A172 (cell line): ENCODE measurements around the gene RIT2. TPM values are rescaled to one million over a fixed set of nuclear protein-coding genes. Genes with fewer than 3 reads are reported as not detected.

Source experiments
- DNase-seq: peaks from one replicate; pipeline ENCODE4 v3.0.0-alpha.2; 2015; ENCODE audit warnings: low spot score
- total RNA-seq: library from RNA; depleted of rRNA; stranded (reverse); fragments of >200 nt; shearing (Covaris generic); gene quantifications from 2 replicates; pipeline ENCODE4 v1.2.3, GENCODE V29; 2014; rRNA removed

Gene RIT2
- 0.12 TPM in 1 of 2 replicates, not detected in the other for total RNA-seq

GRCh38 chr18:43115076-43115921, at the start of gene RIT2:
RIT2 (minus strand) TSS chr18:43115685.
- no peak for DNase-seq

GRCh38 chr18:43161528-43161927, 46.0 kb upstream of the RIT2 start:
- peak; percentile 16 for DNase-seq

DNA sequence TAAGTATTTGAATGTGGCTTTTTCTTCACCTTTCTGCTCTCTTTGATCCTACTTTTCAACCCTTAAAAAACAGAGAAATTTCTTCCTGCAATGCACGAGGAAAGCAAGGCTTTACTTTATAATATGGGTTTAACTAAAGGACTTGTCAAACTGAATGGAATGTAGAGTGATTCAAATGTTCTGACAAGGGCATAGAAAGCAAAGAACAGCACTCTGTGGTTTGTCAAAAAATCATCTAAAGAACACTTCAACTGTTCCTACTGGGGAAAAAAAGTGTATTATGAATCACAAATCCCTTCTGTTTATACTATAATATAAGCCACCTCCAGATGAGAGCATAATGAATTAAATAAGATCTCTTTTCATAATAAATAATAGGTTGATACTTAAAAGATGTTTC, 45.0 kb upstream of the RIT2 start:
- no peak for DNase-seq

GRCh38 chr18:43159926-43160325, 44.4 kb upstream of the RIT2 start:
- no peak for DNase-seq

GRCh38 chr18:43159086-43159770, 43.7 kb upstream of the RIT2 start:
- no peak for DNase-seq

DNA sequence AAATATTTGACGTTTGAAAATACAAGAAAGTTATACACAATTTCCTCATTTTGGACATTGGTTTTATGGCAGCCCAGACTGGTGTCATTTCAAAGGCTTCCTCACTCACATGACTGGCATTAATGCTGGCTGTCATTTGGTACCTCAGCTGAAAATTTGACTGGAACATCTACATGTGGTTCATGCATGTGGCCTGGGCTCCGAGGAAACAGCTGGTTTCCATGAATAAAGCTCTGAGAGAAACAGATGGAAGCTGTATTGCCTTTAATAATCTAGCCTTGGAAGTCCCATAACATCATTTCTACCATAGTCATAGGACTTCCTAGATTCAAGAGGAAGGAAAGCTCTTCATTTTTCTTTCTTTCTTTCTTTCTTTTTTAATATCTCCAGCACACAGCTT, 42.9 kb upstream of the RIT2 start:
- no peak for DNase-seq

DNA sequence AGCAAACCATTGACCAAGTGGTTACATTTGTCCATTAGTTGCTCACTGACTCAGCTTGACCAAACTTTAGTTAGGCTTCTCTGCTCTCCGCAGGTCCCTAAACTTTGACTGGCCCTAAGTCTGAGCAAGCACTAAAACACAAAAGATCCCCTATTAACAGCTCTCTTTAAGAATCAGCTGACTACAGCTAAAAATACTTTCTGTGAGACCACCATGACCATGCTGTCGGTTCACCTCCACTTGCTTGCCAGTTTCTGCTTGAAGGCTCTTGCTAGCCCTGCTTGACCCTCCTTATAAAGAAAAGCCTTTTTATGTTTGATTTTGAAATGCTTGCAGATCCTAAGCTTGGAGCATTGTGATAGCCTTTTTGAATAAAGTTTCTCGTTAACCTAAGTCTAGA, 40.4 kb upstream of the RIT2 start:
- DNase-seq: no peak

- DNase-seq: no peak
Observed at GRCh38 chr18:43148231-43148630, 32.7 kb upstream of the RIT2 start.

- no peak for DNase-seq
Observed at GRCh38 chr18:43141208-43141607, 25.7 kb upstream of the RIT2 start.

- no peak for DNase-seq
Observed at GRCh38 chr18:43139288-43139946, 23.9 kb upstream of the RIT2 start.

GRCh38 chr18:43134876-43135275, 19.4 kb upstream of the RIT2 start:
- no peak for DNase-seq

- DNase-seq: no peak
Observed at GRCh38 chr18:43130716-43131260, 15.3 kb upstream of the RIT2 start.

GRCh38 chr18:43129946-43130524, 14.6 kb upstream of the RIT2 start:
- DNase-seq: peak; percentile 25

DNA sequence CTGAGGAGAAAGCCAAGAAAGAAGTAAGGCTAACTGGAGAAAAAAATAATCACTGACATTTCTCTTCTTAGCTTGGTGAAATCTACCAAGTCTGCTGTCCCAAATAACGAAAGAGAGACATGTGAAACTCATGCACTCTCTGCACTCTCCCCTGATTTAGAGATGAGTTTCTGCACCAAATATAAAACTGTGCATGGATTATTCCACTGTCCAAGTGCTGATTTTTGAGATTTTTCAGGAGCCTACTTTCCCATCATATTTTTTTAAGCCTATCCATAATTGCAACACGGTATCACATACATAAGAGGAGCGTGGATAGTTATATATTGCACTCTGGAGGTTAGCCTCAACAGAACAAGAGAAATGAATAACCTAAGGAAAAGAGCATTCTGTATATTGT, 10.0 kb upstream of the RIT2 start:
- no peak for DNase-seq

- no peak for DNase-seq
Observed at GRCh38 chr18:43122955-43123354, 7.5 kb upstream of the RIT2 start.

DNA sequence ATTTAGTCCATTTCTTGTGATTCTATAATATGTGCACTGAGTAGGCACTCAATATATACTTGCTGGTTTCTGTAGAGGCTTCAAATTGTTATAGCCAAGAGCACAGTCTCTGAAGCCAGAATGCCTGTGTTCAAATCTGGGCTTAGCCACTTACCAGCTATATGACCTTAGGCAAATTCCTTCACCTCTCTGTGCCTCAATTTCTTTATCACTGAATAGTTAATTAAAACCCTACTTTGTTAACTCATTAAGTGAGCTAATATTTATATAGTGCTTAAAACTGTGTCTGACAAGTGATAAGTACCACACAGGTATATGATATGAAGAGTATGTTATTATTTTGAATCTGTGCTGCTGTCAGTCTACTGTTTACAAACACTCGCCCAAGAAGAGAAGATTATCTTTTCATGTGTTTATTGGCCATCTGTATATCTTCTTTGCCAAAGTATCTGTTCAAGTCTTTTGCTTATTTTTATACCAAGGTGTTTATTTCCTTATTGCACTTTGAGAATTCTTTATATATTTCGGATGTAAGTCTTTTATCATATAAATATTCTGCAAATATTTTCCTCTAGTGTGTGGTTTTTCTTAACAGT, 1.3 kb upstream of the RIT2 start:
- DNase-seq: no peak

DNA sequence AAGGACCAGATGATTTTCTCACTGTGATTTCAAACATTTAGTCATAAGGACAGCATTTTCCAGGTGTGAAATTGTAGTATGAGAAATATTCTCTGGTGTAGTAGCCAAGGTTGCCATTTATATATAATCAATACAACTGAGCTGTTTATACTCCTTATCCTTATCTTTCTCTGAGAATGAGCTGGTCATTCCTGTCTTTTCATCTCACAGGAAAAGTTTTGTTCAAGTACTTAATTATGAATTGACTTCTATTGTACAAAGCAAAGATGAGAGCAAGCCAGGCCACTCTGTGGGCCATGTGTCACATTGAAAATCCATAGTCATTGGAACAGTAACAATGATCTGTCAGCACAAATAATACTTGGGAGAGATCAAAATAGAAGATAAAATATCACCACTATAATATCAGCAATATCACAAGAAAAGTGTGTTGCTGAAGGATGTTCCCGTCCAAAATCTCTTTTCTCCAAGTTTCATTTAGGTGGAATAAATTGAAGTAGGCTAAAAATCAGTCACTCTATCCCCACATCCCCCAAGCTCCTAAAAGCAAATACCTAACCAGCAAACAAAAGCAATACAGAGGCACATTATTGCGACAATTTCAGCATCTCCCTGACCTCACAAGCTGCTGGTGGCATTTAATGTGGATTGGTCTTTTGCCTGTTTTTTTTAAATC, 2.1 kb downstream of the RIT2 start:
- no peak for DNase-seq

- DNase-seq: no peak
Observed at GRCh38 chr18:43108882-43109281, 6.6 kb downstream of the RIT2 start.

DNA sequence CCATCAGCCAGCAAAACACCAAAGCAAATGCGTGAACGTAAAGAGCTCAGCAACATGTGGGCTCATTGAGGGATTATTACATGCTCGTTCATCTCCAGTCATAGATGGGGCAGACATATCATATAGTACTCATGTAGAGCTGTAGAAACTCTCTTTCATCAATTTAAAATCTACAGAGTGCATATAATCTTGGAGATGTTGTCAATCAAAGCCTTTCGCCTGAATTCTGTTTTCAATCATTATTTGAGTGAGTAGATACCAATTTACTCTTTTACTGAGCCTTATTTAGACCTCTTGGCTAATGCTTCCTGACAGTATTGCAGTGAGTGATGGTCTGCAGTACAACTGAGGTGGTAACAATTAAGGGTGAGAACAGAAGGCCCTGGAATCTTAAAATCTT, 7.0 kb downstream of the RIT2 start:
- DNase-seq: no peak

GRCh38 chr18:43093646-43094045, 21.8 kb downstream of the RIT2 start:
- DNase-seq: no peak

GRCh38 chr18:43092539-43092938, 22.9 kb downstream of the RIT2 start:
- DNase-seq: no peak
